Nephron (organoid): ENCODE data around the gene DLGAP4.

Experiments used
- H3K27ac Mint-ChIP-seq, 3 experiments: 2 replicates each; pipeline ENCODE4 v1.8.0; 2020; ENCODE audit warnings: mixed read lengths in 3 of 3, mild to moderate bottlenecking in 2 of 3, moderate library complexity in 1 of 3
- H3K27me3 Mint-ChIP-seq: 2 replicates; pipeline ENCODE4 v1.8.0; 2021; ENCODE audit warnings: low read depth, mild to moderate bottlenecking, moderate library complexity, mixed read lengths
- H3K36me3 Mint-ChIP-seq: 2 replicates; pipeline ENCODE4 v1.8.0; 2020; ENCODE audit warnings: low read depth, mixed read lengths
- H3K4me1 Mint-ChIP-seq: 2 replicates; pipeline ENCODE4 v1.8.0; 2020; ENCODE audit warnings: mixed read lengths
- H3K4me3 Mint-ChIP-seq, 3 experiments: 2 replicates each; pipeline ENCODE4 v1.8.0; 2020; ENCODE audit warnings: mild to moderate bottlenecking in 3 of 3, mixed read lengths in 3 of 3, moderate library complexity in 2 of 3
- H3K9me3 Mint-ChIP-seq: 2 replicates; pipeline ENCODE4 v1.8.0; 2020; ENCODE audit warnings: mixed read lengths
- TF ChIP-seq, protein P1 (sequence below), 3 experiments: fragments of 200-600 bp; sonication (generic); IDR thresholded peaks; one replicate each; pipeline ENCODE4 v1.5.0; 2021; ENCODE audit warnings: antibody characterized with exemption in 3 of 3; ENCODE audit not compliant: unreplicated experiment in 3 of 3

The DLGAP4 gene

DNA sequence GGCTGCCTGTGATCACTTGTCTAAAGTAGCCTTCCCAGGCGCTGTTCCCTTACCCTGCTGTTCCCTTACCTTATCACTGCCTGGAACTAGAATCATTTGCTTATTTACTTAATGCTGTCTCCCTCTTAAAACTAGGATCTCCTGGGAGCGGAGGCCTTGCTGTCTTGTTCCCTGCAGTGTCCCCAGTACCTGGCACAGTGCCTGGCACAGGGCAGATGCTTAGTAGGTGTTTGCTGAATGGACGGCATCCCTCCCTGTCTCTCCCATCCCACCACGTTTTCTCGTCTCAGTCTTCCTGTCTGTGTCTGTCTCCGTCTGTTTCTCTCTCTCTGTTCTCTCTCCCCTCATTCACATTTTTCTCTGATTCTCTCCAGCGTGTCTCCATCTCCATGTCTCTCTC is 135.3 kb downstream of the DLGAP4 start:
- H3K9me3 Mint-ChIP-seq = no peaks in the 10 kb centered on the region
- peaks cover 21% of the 10 kb centered on the region for H3K27me3 Mint-ChIP-seq
- H3K27ac Mint-ChIP-seq = no peak overlapping the region
- no peaks in the 10 kb centered on the region for H3K4me1 Mint-ChIP-seq
- H3K36me3 Mint-ChIP-seq = no peaks in the 10 kb centered on the region
- TF ChIP-seq, protein P1, sequence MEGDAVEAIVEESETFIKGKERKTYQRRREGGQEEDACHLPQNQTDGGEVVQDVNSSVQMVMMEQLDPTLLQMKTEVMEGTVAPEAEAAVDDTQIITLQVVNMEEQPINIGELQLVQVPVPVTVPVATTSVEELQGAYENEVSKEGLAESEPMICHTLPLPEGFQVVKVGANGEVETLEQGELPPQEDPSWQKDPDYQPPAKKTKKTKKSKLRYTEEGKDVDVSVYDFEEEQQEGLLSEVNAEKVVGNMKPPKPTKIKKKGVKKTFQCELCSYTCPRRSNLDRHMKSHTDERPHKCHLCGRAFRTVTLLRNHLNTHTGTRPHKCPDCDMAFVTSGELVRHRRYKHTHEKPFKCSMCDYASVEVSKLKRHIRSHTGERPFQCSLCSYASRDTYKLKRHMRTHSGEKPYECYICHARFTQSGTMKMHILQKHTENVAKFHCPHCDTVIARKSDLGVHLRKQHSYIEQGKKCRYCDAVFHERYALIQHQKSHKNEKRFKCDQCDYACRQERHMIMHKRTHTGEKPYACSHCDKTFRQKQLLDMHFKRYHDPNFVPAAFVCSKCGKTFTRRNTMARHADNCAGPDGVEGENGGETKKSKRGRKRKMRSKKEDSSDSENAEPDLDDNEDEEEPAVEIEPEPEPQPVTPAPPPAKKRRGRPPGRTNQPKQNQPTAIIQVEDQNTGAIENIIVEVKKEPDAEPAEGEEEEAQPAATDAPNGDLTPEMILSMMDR (IDR thresholded peaks at IDR 0.05; ENCODE audit: unreplicated experiment in 3 of 3) = no peak
- no peak overlapping the region for H3K4me3 Mint-ChIP-seq

DNA sequence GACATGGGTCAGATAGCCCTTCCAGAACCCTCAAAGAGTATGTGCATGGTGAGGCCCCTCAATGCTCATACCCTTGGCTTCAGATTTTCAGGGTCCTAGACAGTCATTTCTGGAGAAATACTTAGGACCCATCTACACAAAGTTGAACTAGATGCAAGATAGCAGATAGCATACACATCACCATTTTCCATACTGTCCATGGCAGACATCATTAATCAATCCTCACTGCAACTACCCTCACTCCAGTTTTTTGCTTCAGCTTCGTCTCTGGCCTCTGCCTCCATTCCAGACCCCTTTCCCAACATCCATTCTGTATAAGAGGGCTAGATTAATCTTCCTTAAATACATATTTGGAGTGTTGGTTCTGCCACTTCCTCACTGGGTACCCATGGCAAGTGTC is 139.7 kb downstream of the DLGAP4 start:
- H3K4me1 Mint-ChIP-seq = no peaks in the 10 kb centered on the region
- no peaks in the 10 kb centered on the region for H3K36me3 Mint-ChIP-seq
- TF ChIP-seq, protein P1 (IDR thresholded peaks at IDR 0.05; ENCODE audit: unreplicated experiment in 3 of 3) = no peak
- no peak overlapping the region for H3K27ac Mint-ChIP-seq
- H3K27me3 Mint-ChIP-seq = peaks cover 14% of the 10 kb centered on the region
- H3K9me3 Mint-ChIP-seq = no peaks in the 10 kb centered on the region
- no peak overlapping the region for H3K4me3 Mint-ChIP-seq

DNA sequence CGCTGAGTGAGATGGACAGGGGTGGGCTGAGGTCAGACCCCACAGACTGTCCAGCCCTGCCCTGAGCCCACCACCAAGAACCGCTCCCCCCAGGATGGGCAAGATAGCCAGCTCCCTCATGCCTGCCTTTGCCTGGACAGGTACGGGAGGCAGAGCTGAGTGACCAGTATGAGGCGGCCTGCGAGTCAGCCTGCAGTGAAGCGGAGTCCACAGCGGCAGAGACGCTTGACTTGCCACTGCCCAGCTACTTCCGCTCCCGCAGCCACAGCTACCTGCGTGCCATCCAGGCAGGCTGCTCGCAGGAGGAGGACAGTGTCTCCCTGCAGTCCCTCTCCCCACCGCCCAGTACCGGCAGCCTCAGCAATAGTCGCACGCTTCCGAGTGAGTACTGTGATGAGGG is 140.4 kb downstream of the DLGAP4 start:
- H3K4me3 Mint-ChIP-seq = no peak overlapping the region
- no peak overlapping the region for H3K27ac Mint-ChIP-seq
- H3K27me3 Mint-ChIP-seq = peaks cover 9% of the 10 kb centered on the region
- H3K9me3 Mint-ChIP-seq = no peaks in the 10 kb centered on the region
- TF ChIP-seq, protein P1 (IDR thresholded peaks at IDR 0.05; ENCODE audit: unreplicated experiment in 3 of 3) = no peak
- H3K4me1 Mint-ChIP-seq = no peaks in the 10 kb centered on the region
- H3K36me3 Mint-ChIP-seq = no peaks in the 10 kb centered on the region

DNA sequence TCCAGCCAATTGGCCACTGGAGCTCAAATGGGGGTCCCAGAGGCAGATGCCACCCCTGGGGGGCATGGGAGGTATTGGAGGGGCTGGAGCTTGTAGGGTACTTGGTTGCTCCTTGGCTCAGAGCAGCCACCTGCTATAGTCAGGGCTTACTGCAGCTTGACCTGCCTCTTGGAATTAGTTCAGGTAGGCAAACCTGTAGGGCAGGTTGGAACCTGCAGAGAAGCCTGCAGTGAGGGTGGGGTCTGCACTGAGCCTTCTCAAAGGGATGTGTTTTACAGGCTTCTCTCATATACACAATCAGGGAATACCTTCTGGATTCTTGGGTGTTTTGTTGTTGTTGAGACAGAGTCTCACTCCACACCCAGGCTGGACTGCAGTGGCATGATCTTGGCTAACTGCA is 141.0 kb downstream of the DLGAP4 start:
- TF ChIP-seq, protein P1 (IDR thresholded peaks at IDR 0.05; ENCODE audit: unreplicated experiment in 3 of 3) = no peak
- Mint-ChIP-seq H3K36me3 (no peaks in the 10 kb centered on the region), H3K4me1 (no peaks in the 10 kb centered on the region), H3K9me3 (no peaks in the 10 kb centered on the region), H3K27me3 (peaks cover 9% of the 10 kb centered on the region), H3K4me3 (no peak overlapping the region), H3K27ac (peak overlapping the region in 1 of 3 experiments; percentile 41)

DNA sequence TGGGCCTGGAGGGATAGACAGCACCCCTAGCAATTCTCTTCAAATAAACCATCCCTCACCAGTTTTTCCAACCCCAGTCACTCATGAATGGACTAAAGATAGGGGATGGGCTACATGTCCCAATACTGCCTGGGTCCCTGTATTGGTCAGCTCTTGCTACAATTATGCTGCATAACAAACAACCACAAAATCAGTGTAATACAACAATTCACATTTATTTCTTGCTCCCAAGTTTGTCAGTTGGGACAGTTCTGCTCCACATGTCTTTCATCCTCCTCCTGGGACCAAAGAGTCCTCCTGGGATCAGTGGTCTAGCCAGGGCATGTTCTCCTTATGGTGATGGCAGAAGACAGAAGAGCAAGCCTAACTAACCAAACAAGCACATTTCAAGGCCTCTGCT is 143.5 kb downstream of the DLGAP4 start:
- Mint-ChIP-seq H3K9me3 (no peaks in the 10 kb centered on the region), H3K4me1 (peaks cover 5% of the 10 kb centered on the region), H3K27me3 (peaks cover 4% of the 10 kb centered on the region), H3K4me3 (no peak overlapping the region), H3K27ac (no peak overlapping the region), H3K36me3 (no peaks in the 10 kb centered on the region)
- TF ChIP-seq, protein P1 (IDR thresholded peaks at IDR 0.05; ENCODE audit: unreplicated experiment in 3 of 3) = no peak

DNA sequence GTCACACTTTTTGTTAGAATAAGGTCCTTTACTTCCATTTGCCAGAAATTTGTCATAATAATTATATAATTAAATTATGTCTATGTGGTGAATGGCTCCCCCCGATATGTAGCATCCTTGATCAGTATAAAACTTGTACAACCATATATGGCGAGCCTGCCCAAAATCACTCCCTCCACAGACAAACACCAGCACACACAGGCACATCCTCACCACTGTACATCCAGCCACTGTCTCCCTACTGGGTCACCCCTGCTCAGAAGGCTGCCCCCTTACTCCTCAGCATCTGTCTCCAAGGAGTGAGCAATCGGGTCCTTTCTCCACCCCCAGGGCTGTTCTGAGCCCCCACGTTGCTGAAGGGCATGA is 148.2 kb downstream of the DLGAP4 start:
- Mint-ChIP-seq H3K27ac (peak overlapping the region; percentile 23 to 86 (median 72)), H3K4me1 (peaks cover 20% of the 10 kb centered on the region), H3K4me3 (peak overlapping the region in 1 of 3 experiments; percentile 44), H3K27me3 (no peaks in the 10 kb centered on the region), H3K9me3 (no peaks in the 10 kb centered on the region), H3K36me3 (no peaks in the 10 kb centered on the region)
- TF ChIP-seq, protein P1 (IDR thresholded peaks at IDR 0.05; ENCODE audit: unreplicated experiment in 3 of 3) = no peak
